Activated naive CD8-positive, alpha-beta T cell treated with anti-CD3 and anti-CD28 coated beads, Interleukin-2, amount 10 ng/mL, durations not matched to agents 7 days and 5 days (primary cell): ENCODE results near the gene IFI27L1. TPM values are rescaled to one million over a fixed set of nuclear protein-coding genes. Genes with fewer than 3 reads are reported as not detected.

Source experiments
- ATAC-seq: fragments of 150-1000 bp; cut with Tn5 transposase; one replicate; pipeline ENCODE4 v1.10.0; 2021; ENCODE audit warnings: low read depth, moderate library complexity
- POLR2A ChIA-PET: fragments of 350-600 bp; sonication (Branson Sonifier 250); formaldehyde crosslinking; loops from one replicate; lab custom pipeline; 2021; ENCODE audit warnings: antibody characterized with exemption; lab: Charles Lee
- DNase-seq: peaks from one replicate; pipeline ENCODE4 v3.0.0; 2021
- H3K27ac Mint-ChIP-seq: one replicate; pipeline ENCODE4 v1.8.0; 2022; ENCODE audit warnings: mild to moderate bottlenecking, mixed read lengths
- H3K27me3 Mint-ChIP-seq: one replicate; pipeline ENCODE4 v1.8.0; 2022; ENCODE audit warnings: mild to moderate bottlenecking, moderate library complexity, mixed read lengths
- H3K36me3 Mint-ChIP-seq: one replicate; pipeline ENCODE4 v1.8.0; 2021; ENCODE audit warnings: mild to moderate bottlenecking, mixed read lengths
- H3K4me1 Mint-ChIP-seq: one replicate; pipeline ENCODE4 v1.8.0; 2021; ENCODE audit warnings: mixed read lengths
- H3K4me3 Mint-ChIP-seq: one replicate; pipeline ENCODE4 v1.8.0; 2022; ENCODE audit warnings: mild to moderate bottlenecking, moderate library complexity, mixed read lengths
- H3K9me3 Mint-ChIP-seq: one replicate; pipeline ENCODE4 v1.8.0; 2021; ENCODE audit warnings: mixed read lengths
- total RNA-seq, 2 experiments: library from RNA; stranded (reverse); gene quantifications; one replicate each; pipeline ENCODE4 v1.2.3, GENCODE V29; 2021

Gene IFI27L1
- total RNA-seq, 2 experiments from 2014 or later = 36.1 to 39.8 TPM

GRCh38 chr14:94101748-94102147 is 20.6 kb downstream of the IFI27L1 start:
- Mint-ChIP-seq H3K27me3 (no peaks in the 10 kb centered on the region), H3K9me3 (no peaks in the 10 kb centered on the region), H3K27ac (no peak overlapping the region), H3K36me3 (peaks cover 12% of the 10 kb centered on the region), H3K4me1 (no peaks in the 10 kb centered on the region), H3K4me3 (no peak overlapping the region)
- no peak for DNase-seq
- no peak for ATAC-seq
- POLR2A ChIA-PET = no interaction called here

GRCh38 chr14:94102768-94103482 is 21.8 kb downstream of the IFI27L1 start:
- no peak overlapping the region for H3K27ac Mint-ChIP-seq
- H3K4me3 Mint-ChIP-seq = no peak overlapping the region
- DNase-seq (no peak), ATAC-seq (no peak)
- no peaks in the 10 kb centered on the region for H3K27me3 Mint-ChIP-seq
- peaks cover 15% of the 10 kb centered on the region for H3K36me3 Mint-ChIP-seq
- peaks cover 1% of the 10 kb centered on the region for H3K9me3 Mint-ChIP-seq
- no peaks in the 10 kb centered on the region for H3K4me1 Mint-ChIP-seq
- POLR2A ChIA-PET = no interaction called here

GRCh38 chr14:94103554-94104150 is 22.5 kb downstream of the IFI27L1 start:
- no peaks in the 10 kb centered on the region for H3K4me1 Mint-ChIP-seq
- H3K9me3 Mint-ChIP-seq = peaks cover 2% of the 10 kb centered on the region
- H3K4me3 Mint-ChIP-seq = no peak overlapping the region
- no peak for DNase-seq
- ATAC-seq = no peak
- no peaks in the 10 kb centered on the region for H3K27me3 Mint-ChIP-seq
- no peak overlapping the region for H3K27ac Mint-ChIP-seq
- H3K36me3 Mint-ChIP-seq = peaks cover 17% of the 10 kb centered on the region
- POLR2A ChIA-PET = no interaction called here

GRCh38 chr14:94104731-94105130 is 23.6 kb downstream of the IFI27L1 start:
- H3K4me1 Mint-ChIP-seq = peaks cover under 1% of the 10 kb centered on the region
- H3K9me3 Mint-ChIP-seq = peaks cover 2% of the 10 kb centered on the region
- no peaks in the 10 kb centered on the region for H3K27me3 Mint-ChIP-seq
- no peak overlapping the region for H3K27ac Mint-ChIP-seq
- POLR2A ChIA-PET = no interaction called here
- peaks cover 15% of the 10 kb centered on the region for H3K36me3 Mint-ChIP-seq
- H3K4me3 Mint-ChIP-seq = no peak overlapping the region
- no peak for DNase-seq
- no peak for ATAC-seq

- H3K9me3 Mint-ChIP-seq = peaks cover 2% of the 10 kb centered on the region
- peak overlapping the region; percentile 92 for H3K27ac Mint-ChIP-seq
- H3K36me3 Mint-ChIP-seq = peaks cover 30% of the 10 kb centered on the region
- ATAC-seq (no peak), DNase-seq (no peak)
- H3K27me3 Mint-ChIP-seq = no peaks in the 10 kb centered on the region
- no peak overlapping the region for H3K4me3 Mint-ChIP-seq
- H3K4me1 Mint-ChIP-seq = peaks cover 30% of the 10 kb centered on the region
- POLR2A ChIA-PET = interaction anchor here (1.4 to 1.5 kb wide), 2 partner anchors 14 to 19 kb away, joined by 3 to 11 read pairs; partner anchors contain the start of gene IFI27L2
These were observed 28.8 kb downstream of the IFI27L1 start for GRCh38 chr14:94109915-94110250.

- no peak for DNase-seq
- Mint-ChIP-seq H3K36me3 (peaks cover 33% of the 10 kb centered on the region), H3K27me3 (no peaks in the 10 kb centered on the region), H3K27ac (peak within 1 kb of the TSS; percentile 92), H3K4me1 (peaks cover 32% of the 10 kb centered on the region), H3K9me3 (peaks cover 2% of the 10 kb centered on the region), H3K4me3 (peak within 1 kb of the TSS; percentile 85)
- POLR2A ChIA-PET = interaction anchor here (1.0 to 2.0 kb wide), 4 partner anchors 13 to 30 kb away, joined by 3 to 11 read pairs (median 6); partner anchors contain the start of genes DDX24, IFI27L1 and IFI27L2
- peak; percentile 58 for ATAC-seq
These were observed 29.6 kb downstream of the IFI27L1 start, which contains the start of gene IFI27 for GRCh38 chr14:94110552-94111181. TSS of gene IFI27 (plus strand) at chr14:94110736.

GRCh38 chr14:94111276-94112095 is 30.4 kb downstream of the IFI27L1 start:
- POLR2A ChIA-PET = interaction anchor here (1.0 to 2.0 kb wide), 4 partner anchors 12 to 31 kb away, joined by 3 to 11 read pairs (median 6); partner anchors contain the start of genes DDX24, IFI27L1 and IFI27L2
- ATAC-seq = no peak
- Mint-ChIP-seq H3K27me3 (no peaks in the 10 kb centered on the region), H3K27ac (peak overlapping the region; percentile 92), H3K4me3 (peak overlapping the region; percentile 85), H3K9me3 (peaks cover 2% of the 10 kb centered on the region), H3K36me3 (peaks cover 33% of the 10 kb centered on the region), H3K4me1 (peaks cover 32% of the 10 kb centered on the region)
- no peak for DNase-seq

- H3K4me1 Mint-ChIP-seq = peaks cover 35% of the 10 kb centered on the region
- peak overlapping the region; percentile 68 for H3K27ac Mint-ChIP-seq
- peaks cover 2% of the 10 kb centered on the region for H3K9me3 Mint-ChIP-seq
- POLR2A ChIA-PET = no interaction called here
- peaks cover 27% of the 10 kb centered on the region for H3K36me3 Mint-ChIP-seq
- DNase-seq (no peak), ATAC-seq (no peak)
- peak overlapping the region; percentile 85 for H3K4me3 Mint-ChIP-seq
- H3K27me3 Mint-ChIP-seq = no peaks in the 10 kb centered on the region
These were observed 31.5 kb downstream of the IFI27L1 start for GRCh38 chr14:94112513-94113063.

- H3K27ac Mint-ChIP-seq = peak overlapping the region; percentile 8
- POLR2A ChIA-PET = no interaction called here
- no peak for DNase-seq
- H3K9me3 Mint-ChIP-seq = no peaks in the 10 kb centered on the region
- peaks cover 24% of the 10 kb centered on the region for H3K36me3 Mint-ChIP-seq
- H3K27me3 Mint-ChIP-seq = peaks cover 1% of the 10 kb centered on the region
- no peak for ATAC-seq
- peaks cover 40% of the 10 kb centered on the region for H3K4me1 Mint-ChIP-seq
- peak overlapping the region; percentile 85 for H3K4me3 Mint-ChIP-seq
These were observed 32.0 kb downstream of the IFI27L1 start for GRCh38 chr14:94113073-94113472.

- DNase-seq (no peak), ATAC-seq (no peak)
- no peaks in the 10 kb centered on the region for H3K9me3 Mint-ChIP-seq
- peaks cover 1% of the 10 kb centered on the region for H3K27me3 Mint-ChIP-seq
- H3K4me3 Mint-ChIP-seq = peak overlapping the region; percentile 16
- peaks cover 19% of the 10 kb centered on the region for H3K36me3 Mint-ChIP-seq
- H3K4me1 Mint-ChIP-seq = peaks cover 43% of the 10 kb centered on the region
- POLR2A ChIA-PET = interaction anchor here (1.4 kb wide), 1 partner anchor 13 kb away, joined by 3 read pairs; no protein-coding TSS in a partner anchor
- no peak overlapping the region for H3K27ac Mint-ChIP-seq
These were observed 32.4 kb downstream of the IFI27L1 start for GRCh38 chr14:94113490-94113889.

- Mint-ChIP-seq H3K4me3 (peak overlapping the region; percentile 16), H3K9me3 (no peaks in the 10 kb centered on the region), H3K4me1 (peaks cover 43% of the 10 kb centered on the region), H3K36me3 (peaks cover 17% of the 10 kb centered on the region), H3K27me3 (peaks cover 1% of the 10 kb centered on the region), H3K27ac (no peak overlapping the region)
- DNase-seq = no peak
- no peak for ATAC-seq
- POLR2A ChIA-PET = interaction anchor here (1.4 to 1.6 kb wide), 4 partner anchors 11 to 33 kb away, joined by 3 to 5 read pairs (median 4); partner anchors contain the start of genes DDX24 and IFI27L1
These were observed 32.9 kb downstream of the IFI27L1 start for GRCh38 chr14:94113908-94114588.

- Mint-ChIP-seq H3K9me3 (peaks cover 3% of the 10 kb centered on the region), H3K36me3 (peaks cover 17% of the 10 kb centered on the region), H3K27me3 (peaks cover 4% of the 10 kb centered on the region), H3K4me3 (peak overlapping the region; percentile 9), H3K27ac (peak overlapping the region; percentile 9), H3K4me1 (peaks cover 43% of the 10 kb centered on the region)
- ATAC-seq (no peak), DNase-seq (no peak)
- POLR2A ChIA-PET = interaction anchor here (1.4 to 1.6 kb wide), 4 partner anchors 10 to 33 kb away, joined by 3 to 5 read pairs (median 4); partner anchors contain the start of genes DDX24 and IFI27L1
These were observed 33.5 kb downstream of the IFI27L1 start for GRCh38 chr14:94114589-94115057.
